ENCODE data around the gene ASTN2.
A peak's percentile ranks its signal among the peaks of the same experiment; 100 is the strongest.

ASTN2 gene

GRCh38 chr9:116464987-116465571 is 949.8 kb downstream of the ASTN2 start:
- no CpG with 5 or more reads among the region's 12 CpGs for WGBS, 2 donors (ENCODE audit: extremely low coverage in 2 of 2, insufficient read length in 2 of 2, insufficient replicate concordance in 1 of 2)
- Histone ChIP-seq H2BK12ac (ENCODE audit: low read length) (no peak overlapping the region), H3K36me3 (replicated peaks in 1 of 2; ENCODE audit: control insufficient read depth in 2 of 2, insufficient read depth in 2 of 2, low read length in 2 of 2) (no peaks in the 10 kb centered on the region)

DNA sequence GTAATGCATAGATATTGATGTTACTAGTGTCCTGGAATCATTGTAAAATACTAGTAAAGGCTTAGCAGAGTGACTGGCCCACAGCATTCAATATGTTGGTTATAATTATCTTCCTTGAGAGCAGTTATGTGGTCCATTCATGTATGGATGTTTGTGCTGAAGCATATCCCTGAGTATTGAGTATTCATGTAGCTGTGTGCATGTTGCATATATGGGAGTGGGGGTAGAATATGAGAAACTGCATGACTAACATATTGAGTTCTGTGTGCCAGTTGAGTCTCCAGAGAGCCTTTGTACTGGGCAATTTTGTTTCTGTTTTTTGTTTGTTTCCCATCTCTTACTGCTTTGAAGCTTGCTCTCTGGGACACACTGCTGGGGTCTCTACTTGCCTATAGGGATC is 950.4 kb downstream of the ASTN2 start:
- Histone ChIP-seq H3K4me2 (ENCODE audit: insufficient read depth, low read length, poor library complexity, severe bottlenecking) (no peak overlapping the region), H2BK5ac (ENCODE audit: low read length) (no peak overlapping the region), H2AK5ac (ENCODE audit: low read depth, low read length) (no peak overlapping the region), H3K27ac (replicated peaks; ENCODE audit: low read length) (no peak overlapping the region), H4K8ac (ENCODE audit: low read depth, low read length) (no peak overlapping the region), H3K79me1 (ENCODE audit: low read depth, low read length) (no peaks in the 10 kb centered on the region), H3K27me3 (ENCODE audit: control insufficient read depth in 3 of 3, insufficient read depth in 3 of 3, low read depth in 1 of 3, low read length in 3 of 3) (no peaks in the 10 kb centered on the region), H2AFZ (ENCODE audit: low read length) (no peak overlapping the region), H2BK120ac (ENCODE audit: low read depth, low read length) (no peak overlapping the region), H3K23ac (ENCODE audit: low read depth, low read length, poor library complexity) (no peak overlapping the region), H3K18ac (ENCODE audit: low read length) (no peak overlapping the region), H3K9ac (ENCODE audit: low read depth, low read length, poor library complexity) (no peak overlapping the region), H3K4me1 (ENCODE audit: control insufficient read depth in 2 of 2, insufficient read depth in 1 of 2, low read depth in 1 of 2, low read length in 2 of 2) (peaks cover 11 to 26% of the 10 kb centered on the region in 2 donors), H3K4ac (ENCODE audit: low read length) (no peak overlapping the region), H3K36me3 (replicated peaks in 1 of 2; ENCODE audit: control insufficient read depth in 2 of 2, insufficient read depth in 2 of 2, low read length in 2 of 2) (no peaks in the 10 kb centered on the region), H4K91ac (ENCODE audit: low read depth, low read length, poor library complexity) (no peak overlapping the region), H2BK15ac (ENCODE audit: low read length) (no peak overlapping the region), H3K9me3 (replicated peaks in 1 of 2; ENCODE audit: control insufficient read depth in 2 of 2, insufficient read depth in 1 of 2, low read depth in 1 of 2, low read length in 2 of 2) (no peaks in the 10 kb centered on the region), H3K14ac (ENCODE audit: low read length) (no peak overlapping the region), H3K4me3 (ENCODE audit: low read length in 2 of 2) (no peak overlapping the region), H2BK12ac (ENCODE audit: low read length) (no peak overlapping the region)
- DNase-seq (ENCODE audit: low spot score), result no peak

More at GRCh38 chr9:116464987-116465571, 949.8 kb downstream of the ASTN2 start:
- Histone ChIP-seq H4K91ac (ENCODE audit: low read depth, low read length, poor library complexity) (no peak overlapping the region), H3K4me1 (ENCODE audit: control insufficient read depth in 2 of 2, insufficient read depth in 1 of 2, low read depth in 1 of 2, low read length in 2 of 2) (peaks cover 12 to 30% of the 10 kb centered on the region in 2 donors), H3K79me1 (ENCODE audit: low read depth, low read length) (no peaks in the 10 kb centered on the region), H4K8ac (ENCODE audit: low read depth, low read length) (no peak overlapping the region), H2BK120ac (ENCODE audit: low read depth, low read length) (no peak overlapping the region), H3K27me3 (ENCODE audit: control insufficient read depth in 3 of 3, insufficient read depth in 3 of 3, low read depth in 1 of 3, low read length in 3 of 3) (no peaks in the 10 kb centered on the region), H3K4me2 (ENCODE audit: insufficient read depth, low read length, poor library complexity, severe bottlenecking) (no peak overlapping the region), H2AFZ (ENCODE audit: low read length) (no peak overlapping the region), H3K27ac (replicated peaks; ENCODE audit: low read length) (no peak overlapping the region), H2BK15ac (ENCODE audit: low read length) (no peak overlapping the region), H2AK5ac (ENCODE audit: low read depth, low read length) (no peak overlapping the region), H3K4me3 (ENCODE audit: low read length in 2 of 2) (no peak overlapping the region), H3K14ac (ENCODE audit: low read length) (no peak overlapping the region), H3K9me3 (replicated peaks in 1 of 2; ENCODE audit: control insufficient read depth in 2 of 2, insufficient read depth in 1 of 2, low read depth in 1 of 2, low read length in 2 of 2) (no peaks in the 10 kb centered on the region), H3K4ac (ENCODE audit: low read length) (no peak overlapping the region), H2BK5ac (ENCODE audit: low read length) (no peak overlapping the region), H3K18ac (ENCODE audit: low read length) (no peak overlapping the region), H3K23ac (ENCODE audit: low read depth, low read length, poor library complexity) (no peak overlapping the region), H3K9ac (ENCODE audit: low read depth, low read length, poor library complexity) (no peak overlapping the region)
- peak; percentile 37 for DNase-seq (ENCODE audit: low spot score)

GRCh38 chr9:116461632-116462031 is 953.2 kb downstream of the ASTN2 start:
- Histone ChIP-seq H3K4me1 (ENCODE audit: control insufficient read depth in 2 of 2, insufficient read depth in 1 of 2, low read depth in 1 of 2, low read length in 2 of 2) (peaks cover 5 to 17% of the 10 kb centered on the region in 2 donors), H2BK15ac (ENCODE audit: low read length) (no peak overlapping the region), H3K9me3 (replicated peaks in 1 of 2; ENCODE audit: control insufficient read depth in 2 of 2, insufficient read depth in 1 of 2, low read depth in 1 of 2, low read length in 2 of 2) (peaks cover 0 to 7% of the 10 kb centered on the region in 2 donors), H3K79me1 (ENCODE audit: low read depth, low read length) (no peaks in the 10 kb centered on the region), H3K9ac (ENCODE audit: low read depth, low read length, poor library complexity) (no peak overlapping the region), H3K4me2 (ENCODE audit: insufficient read depth, low read length, poor library complexity, severe bottlenecking) (no peak overlapping the region), H4K91ac (ENCODE audit: low read depth, low read length, poor library complexity) (no peak overlapping the region), H3K36me3 (replicated peaks in 1 of 2; ENCODE audit: control insufficient read depth in 2 of 2, insufficient read depth in 2 of 2, low read length in 2 of 2) (no peaks in the 10 kb centered on the region), H3K23ac (ENCODE audit: low read depth, low read length, poor library complexity) (no peak overlapping the region), H2BK12ac (ENCODE audit: low read length) (no peak overlapping the region), H3K4ac (ENCODE audit: low read length) (no peak overlapping the region), H3K18ac (ENCODE audit: low read length) (no peak overlapping the region), H2AFZ (ENCODE audit: low read length) (no peak overlapping the region), H3K27ac (replicated peaks; ENCODE audit: low read length) (no peak overlapping the region), H3K27me3 (ENCODE audit: control insufficient read depth in 3 of 3, insufficient read depth in 3 of 3, low read depth in 1 of 3, low read length in 3 of 3) (no peaks in the 10 kb centered on the region), H2BK5ac (ENCODE audit: low read length) (no peak overlapping the region), H2BK120ac (ENCODE audit: low read depth, low read length) (no peak overlapping the region), H4K8ac (ENCODE audit: low read depth, low read length) (no peak overlapping the region), H3K14ac (ENCODE audit: low read length) (no peak overlapping the region), H2AK5ac (ENCODE audit: low read depth, low read length) (no peak overlapping the region), H3K4me3 (ENCODE audit: low read length in 2 of 2) (no peak overlapping the region)
- DNase-seq (ENCODE audit: low spot score), result no peak
- WGBS, 2 donors (ENCODE audit: extremely low coverage in 2 of 2, insufficient read length in 2 of 2, insufficient replicate concordance in 1 of 2), result no CpG with 5 or more reads among the region's 3 CpGs

- H4K91ac ChIP-seq (ENCODE audit: low read depth, low read length, poor library complexity), result no peak overlapping the region
- no peak overlapping the region for H2BK15ac ChIP-seq (ENCODE audit: low read length)
- no peak overlapping the region for H2BK120ac ChIP-seq (ENCODE audit: low read depth, low read length)
- no peak overlapping the region for H4K8ac ChIP-seq (ENCODE audit: low read depth, low read length)
- H3K36me3 ChIP-seq (replicated peaks in 1 of 2; ENCODE audit: control insufficient read depth in 2 of 2, insufficient read depth in 2 of 2, low read length in 2 of 2), result no peaks in the 10 kb centered on the region
- H3K27me3 ChIP-seq (ENCODE audit: control insufficient read depth in 3 of 3, insufficient read depth in 3 of 3, low read depth in 1 of 3, low read length in 3 of 3), result no peaks in the 10 kb centered on the region
- no peak overlapping the region for H3K27ac ChIP-seq (replicated peaks; ENCODE audit: low read length)
- peaks cover 3 to 5% of the 10 kb centered on the region in 2 donors for H3K4me1 ChIP-seq (ENCODE audit: control insufficient read depth in 2 of 2, insufficient read depth in 1 of 2, low read depth in 1 of 2, low read length in 2 of 2)
- DNase-seq (ENCODE audit: low spot score), result no peak
- H3K18ac ChIP-seq (ENCODE audit: low read length), result no peak overlapping the region
- no peaks in the 10 kb centered on the region for H3K79me1 ChIP-seq (ENCODE audit: low read depth, low read length)
- H3K4me3 ChIP-seq (ENCODE audit: low read length in 2 of 2), result no peak overlapping the region
- no peak overlapping the region for H3K23ac ChIP-seq (ENCODE audit: low read depth, low read length, poor library complexity)
- H3K9ac ChIP-seq (ENCODE audit: low read depth, low read length, poor library complexity), result no peak overlapping the region
- no peak overlapping the region for H2BK12ac ChIP-seq (ENCODE audit: low read length)
- H3K9me3 ChIP-seq (replicated peaks in 1 of 2; ENCODE audit: control insufficient read depth in 2 of 2, insufficient read depth in 1 of 2, low read depth in 1 of 2, low read length in 2 of 2), result peaks cover 0 to 14% of the 10 kb centered on the region in 2 donors
- H3K14ac ChIP-seq (ENCODE audit: low read length), result no peak overlapping the region
- no peak overlapping the region for H2AK5ac ChIP-seq (ENCODE audit: low read depth, low read length)
- H2BK5ac ChIP-seq (ENCODE audit: low read length), result no peak overlapping the region
- H3K4me2 ChIP-seq (ENCODE audit: insufficient read depth, low read length, poor library complexity, severe bottlenecking), result no peak overlapping the region
- no peak overlapping the region for H3K4ac ChIP-seq (ENCODE audit: low read length)
- no peak overlapping the region for H2AFZ ChIP-seq (ENCODE audit: low read length)
- WGBS, 2 donors (ENCODE audit: extremely low coverage in 2 of 2, insufficient read length in 2 of 2, insufficient replicate concordance in 1 of 2), result no CpG with 5 or more reads among the region's 2 CpGs
Observed at GRCh38 chr9:116460026-116460425, 954.8 kb downstream of the ASTN2 start.
